ENCODE results near the gene GRAPL. TPM values are rescaled to one million over a fixed set of nuclear protein-coding genes. Genes with fewer than 3 reads are reported as not detected.
"Not testable (repeated sequence)": the region's sequence is repeated elsewhere in the genome, so short reads cannot be mapped to it uniquely, and the experiment has no call there.

Gene GRAPL
- total RNA-seq, 2 donors from 2014 or later, result 1.4 to 1.8 TPM

- DNase-seq; intact Hi-C loops (cut with DNase I, micrococcal nuclease): not testable (repeated sequence)
- ATAC-seq, result peak; percentile 94
Observed at GRCh38 chr17:19175410-19175809, 48.0 kb downstream of the GRAPL start.

DNA sequence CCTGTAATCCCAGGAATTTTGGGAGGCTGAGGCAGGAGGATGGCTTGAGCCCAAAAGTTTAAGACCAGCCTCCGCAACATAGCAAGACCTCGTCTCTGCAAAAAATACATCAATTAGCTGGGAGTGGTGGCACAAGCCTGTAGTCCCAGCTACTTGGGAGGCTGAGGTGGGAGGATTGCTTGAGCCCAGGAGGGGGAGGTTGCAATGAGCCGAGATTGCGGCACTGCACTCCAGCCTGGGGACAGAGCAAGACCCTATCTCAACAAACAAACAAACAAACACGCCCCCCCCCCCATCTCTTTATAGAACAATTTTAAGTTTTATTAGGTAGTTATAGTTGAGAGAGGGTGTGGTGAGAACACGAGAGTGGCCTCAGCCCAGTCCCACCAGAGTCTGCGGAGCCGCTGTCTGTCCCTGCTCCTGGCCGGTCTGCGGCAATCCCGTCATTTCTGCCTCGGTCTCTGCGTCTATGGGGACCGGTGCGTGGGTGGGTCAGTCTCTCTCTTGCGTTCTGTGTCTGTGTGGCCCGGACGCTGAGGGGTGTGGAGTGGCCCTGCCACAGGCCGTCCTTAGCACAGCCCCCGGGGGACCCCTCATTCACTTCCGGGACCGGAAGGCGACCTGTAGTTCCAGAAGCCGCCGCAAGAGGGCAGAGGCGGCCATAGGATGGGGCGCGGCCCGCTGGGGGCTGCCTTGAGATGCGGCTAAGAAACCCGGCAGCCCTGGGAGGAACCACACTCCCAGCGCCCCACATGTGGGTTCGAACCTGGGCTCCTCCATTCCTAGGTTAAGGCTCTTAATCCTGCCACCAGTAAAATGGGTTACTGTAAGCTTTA lies 53.9 kb downstream of the GRAPL start:
- intact Hi-C loops (cut with DNase I, micrococcal nuclease); DNase-seq: not testable (repeated sequence)
- peak; percentile 91 for ATAC-seq

DNA sequence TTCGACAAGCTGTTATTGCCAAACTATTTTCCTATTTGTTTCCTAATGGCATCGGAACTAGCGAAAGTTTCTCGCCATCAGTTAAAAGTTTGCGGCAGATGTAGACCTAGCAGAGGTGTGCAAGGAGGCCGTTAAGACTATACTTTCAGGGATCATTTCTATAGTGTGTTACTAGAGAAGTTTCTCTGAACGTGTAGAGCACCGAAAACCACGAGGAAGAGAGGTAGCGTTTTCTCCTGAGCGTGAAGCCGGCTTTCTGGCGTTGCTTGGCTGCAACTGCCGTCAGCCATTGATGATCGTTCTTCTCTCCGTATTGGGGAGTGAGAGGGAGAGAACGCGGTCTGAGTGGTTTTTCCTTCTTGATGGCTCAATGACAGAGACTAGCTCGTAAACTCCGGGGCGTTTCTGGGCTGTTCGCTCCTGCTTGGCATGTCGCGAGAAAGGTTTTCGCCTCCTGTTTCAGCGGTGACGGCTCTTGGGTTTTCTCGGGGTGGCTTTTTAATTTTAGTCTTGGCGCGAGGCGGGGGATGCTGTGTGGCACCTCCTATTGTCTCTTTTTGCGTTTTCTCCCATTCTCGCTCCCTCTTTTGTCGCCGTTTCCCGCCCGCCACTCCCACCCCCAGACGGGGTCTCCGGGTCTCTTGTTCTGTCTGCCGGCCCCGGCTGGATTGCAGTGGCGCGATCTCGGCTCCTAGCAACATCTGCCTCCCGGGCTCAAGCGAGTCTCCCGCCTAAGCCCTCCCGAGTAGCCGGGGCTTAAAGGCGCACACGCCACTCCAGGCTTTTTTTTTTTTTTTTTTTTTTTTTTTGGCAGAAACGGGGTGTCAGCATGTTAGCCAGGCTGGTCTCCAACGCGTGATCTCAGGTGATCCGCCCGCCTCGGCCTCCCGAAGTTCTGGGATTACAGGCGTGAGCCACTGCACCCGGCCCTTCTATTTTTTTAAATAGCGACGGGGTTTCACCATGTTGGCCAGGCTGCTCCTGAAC lies 60.8 kb downstream of the GRAPL start:
- ATAC-seq, result peak; percentile 50
- DNase-seq; intact Hi-C loops (cut with DNase I, micrococcal nuclease): not testable (repeated sequence)

DNA sequence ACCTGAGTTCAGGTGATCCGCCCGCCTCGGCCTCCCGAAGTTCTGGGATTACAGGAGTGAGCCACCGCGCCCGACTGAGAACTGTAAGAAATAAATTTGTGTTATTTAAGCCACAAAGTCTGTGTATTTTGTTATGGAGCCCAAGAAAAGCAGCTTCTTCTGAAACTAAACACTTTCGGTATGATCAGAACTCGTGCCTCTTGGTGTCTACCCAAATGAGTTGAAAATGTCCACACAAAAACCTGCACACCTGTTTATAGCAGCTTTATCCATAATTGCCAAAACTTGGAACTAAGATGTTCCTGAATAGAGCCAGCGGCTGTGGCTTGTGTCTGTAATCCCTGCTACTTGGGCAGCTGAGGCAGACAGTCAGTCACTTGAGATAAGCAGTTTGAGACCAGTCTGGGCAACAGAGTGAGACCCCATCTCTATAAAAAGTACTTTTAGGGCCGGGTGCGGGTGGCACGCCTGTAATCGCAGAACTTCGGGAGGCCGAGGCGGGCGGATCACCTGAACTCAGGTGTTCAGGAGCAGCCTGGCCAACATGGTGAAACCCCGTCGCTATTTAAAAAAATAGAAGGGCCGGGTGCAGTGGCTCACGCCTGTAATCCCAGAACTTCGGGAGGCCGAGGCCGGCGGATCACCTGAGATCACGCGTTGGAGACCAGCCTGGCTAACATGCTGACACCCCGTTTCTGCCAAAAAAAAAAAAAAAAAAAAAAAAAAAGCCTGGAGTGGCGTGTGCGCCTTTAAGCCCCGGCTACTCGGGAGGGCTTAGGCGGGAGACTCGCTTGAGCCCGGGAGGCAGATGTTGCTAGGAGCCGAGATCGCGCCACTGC lies 61.7 kb downstream of the GRAPL start:
- not testable (repeated sequence) for DNase-seq

DNA sequence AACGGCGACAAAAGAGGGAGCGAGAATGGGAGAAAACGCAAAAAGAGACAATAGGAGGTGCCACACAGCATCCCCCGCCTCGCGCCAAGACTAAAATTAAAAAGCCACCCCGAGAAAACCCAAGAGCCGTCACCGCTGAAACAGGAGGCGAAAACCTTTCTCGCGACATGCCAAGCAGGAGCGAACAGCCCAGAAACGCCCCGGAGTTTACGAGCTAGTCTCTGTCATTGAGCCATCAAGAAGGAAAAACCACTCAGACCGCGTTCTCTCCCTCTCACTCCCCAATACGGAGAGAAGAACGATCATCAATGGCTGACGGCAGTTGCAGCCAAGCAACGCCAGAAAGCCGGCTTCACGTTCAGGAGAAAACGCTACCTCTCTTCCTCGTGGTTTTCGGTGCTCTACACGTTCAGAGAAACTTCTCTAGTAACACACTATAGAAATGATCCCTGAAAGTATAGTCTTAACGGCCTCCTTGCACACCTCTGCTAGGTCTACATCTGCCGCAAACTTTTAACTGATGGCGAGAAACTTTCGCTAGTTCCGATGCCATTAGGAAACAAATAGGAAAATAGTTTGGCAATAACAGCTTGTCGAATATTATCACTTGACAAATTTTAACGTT lies 62.5 kb downstream of the GRAPL start:
- intact Hi-C loops (cut with DNase I, micrococcal nuclease), result not testable (repeated sequence)
- peak; percentile 34 for ATAC-seq

More for the DNA sequence above, 61.7 kb downstream of the GRAPL start:
- intact Hi-C loops (cut with DNase I, micrococcal nuclease), result not testable (repeated sequence)
- ATAC-seq, result peak; percentile 83

DNA sequence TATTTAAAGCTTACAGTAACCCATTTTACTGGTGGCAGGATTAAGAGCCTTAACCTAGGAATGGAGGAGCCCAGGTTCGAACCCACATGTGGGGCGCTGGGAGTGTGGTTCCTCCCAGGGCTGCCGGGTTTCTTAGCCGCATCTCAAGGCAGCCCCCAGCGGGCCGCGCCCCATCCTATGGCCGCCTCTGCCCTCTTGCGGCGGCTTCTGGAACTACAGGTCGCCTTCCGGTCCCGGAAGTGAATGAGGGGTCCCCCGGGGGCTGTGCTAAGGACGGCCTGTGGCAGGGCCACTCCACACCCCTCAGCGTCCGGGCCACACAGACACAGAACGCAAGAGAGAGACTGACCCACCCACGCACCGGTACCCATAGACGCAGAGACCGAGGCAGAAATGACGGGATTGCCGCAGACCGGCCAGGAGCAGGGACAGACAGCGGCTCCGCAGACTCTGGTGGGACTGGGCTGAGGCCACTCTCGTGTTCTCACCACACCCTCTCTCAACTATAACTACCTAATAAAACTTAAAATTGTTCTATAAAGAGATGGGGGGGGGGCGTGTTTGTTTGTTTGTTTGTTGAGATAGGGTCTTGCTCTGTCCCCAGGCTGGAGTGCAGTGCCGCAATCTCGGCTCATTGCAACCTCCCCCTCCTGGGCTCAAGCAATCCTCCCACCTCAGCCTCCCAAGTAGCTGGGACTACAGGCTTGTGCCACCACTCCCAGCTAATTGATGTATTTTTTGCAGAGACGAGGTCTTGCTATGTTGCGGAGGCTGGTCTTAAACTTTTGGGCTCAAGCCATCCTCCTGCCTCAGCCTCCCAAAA lies 69.2 kb downstream of the GRAPL start:
- peak in 1 of 2 donors; percentile 12 for DNase-seq
- intact Hi-C loops (cut with DNase I, micrococcal nuclease), result not testable (repeated sequence)

More for the DNA sequence above, 62.5 kb downstream of the GRAPL start:
- DNase-seq, result not testable (repeated sequence)

GRCh38 chr17:19202448-19202847 lies 75.1 kb downstream of the GRAPL start:
- intact Hi-C loops (cut with DNase I, micrococcal nuclease); DNase-seq: not testable (repeated sequence)
- peak; percentile 94 for ATAC-seq

More for the DNA sequence above, 69.2 kb downstream of the GRAPL start:
- ATAC-seq, result peak; percentile 90

DNA sequence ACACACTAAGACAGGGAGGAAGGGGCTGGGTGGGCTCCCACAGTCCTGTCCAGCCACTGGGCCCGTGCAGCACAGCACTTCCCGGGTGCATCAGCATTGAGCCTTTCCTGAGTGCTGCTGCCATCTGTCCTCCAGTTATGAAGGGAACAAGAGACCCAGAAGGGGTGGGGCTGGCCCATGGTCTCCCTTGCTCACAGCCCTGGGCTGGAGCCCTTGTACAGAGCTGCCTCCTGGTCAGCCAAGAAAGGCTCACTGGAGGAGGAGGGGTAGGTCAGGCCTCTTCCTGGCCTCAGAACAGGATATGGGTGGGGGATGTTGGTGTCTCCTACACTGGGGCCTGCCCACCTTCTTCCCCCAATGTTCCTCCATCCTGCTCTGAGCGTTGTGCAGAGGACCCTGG lies 76.0 kb downstream of the GRAPL start:
- intact Hi-C loops (cut with DNase I, micrococcal nuclease); DNase-seq: not testable (repeated sequence)
- peak; percentile 12 for ATAC-seq

Other genes with a start within 250 kb of the GRAPL start
- under 1 TPM in 1 of 2 donors, not detected in 1; 0.31 TPM for gene SLC5A10, start 175.4 kb upstream of the GRAPL start, total RNA-seq
- gene FAM83G, start 122.8 kb upstream of the GRAPL start, total RNA-seq, result 10 to 100 TPM; 29.7 to 34.7 TPM
- gene GRAP, start 80.6 kb upstream of the GRAPL start, total RNA-seq, result 1 to 10 TPM in 1 of 2 donors, under 1 TPM in 1; 0.79 to 1.5 TPM
- 10 to 100 TPM; 41.0 to 45.9 TPM for gene EPN2, start 109.8 kb downstream of the GRAPL start, total RNA-seq
- 1 to 10 TPM; 7.1 to 7.3 TPM for gene B9D1, start 235.1 kb downstream of the GRAPL start, total RNA-seq